ENCODE measurements around the gene TSPAN8. TPM values are rescaled to one million over a fixed set of nuclear protein-coding genes. Genes with fewer than 3 reads are reported as not detected.

TSPAN8 gene
- total and polyA plus RNA-seq, 10 of the 15 experiments (the other 5 are each of a cell fraction or from before 2014, with no cell fraction given), result 0.16 to 0.49 TPM; not detected in 8

DNA sequence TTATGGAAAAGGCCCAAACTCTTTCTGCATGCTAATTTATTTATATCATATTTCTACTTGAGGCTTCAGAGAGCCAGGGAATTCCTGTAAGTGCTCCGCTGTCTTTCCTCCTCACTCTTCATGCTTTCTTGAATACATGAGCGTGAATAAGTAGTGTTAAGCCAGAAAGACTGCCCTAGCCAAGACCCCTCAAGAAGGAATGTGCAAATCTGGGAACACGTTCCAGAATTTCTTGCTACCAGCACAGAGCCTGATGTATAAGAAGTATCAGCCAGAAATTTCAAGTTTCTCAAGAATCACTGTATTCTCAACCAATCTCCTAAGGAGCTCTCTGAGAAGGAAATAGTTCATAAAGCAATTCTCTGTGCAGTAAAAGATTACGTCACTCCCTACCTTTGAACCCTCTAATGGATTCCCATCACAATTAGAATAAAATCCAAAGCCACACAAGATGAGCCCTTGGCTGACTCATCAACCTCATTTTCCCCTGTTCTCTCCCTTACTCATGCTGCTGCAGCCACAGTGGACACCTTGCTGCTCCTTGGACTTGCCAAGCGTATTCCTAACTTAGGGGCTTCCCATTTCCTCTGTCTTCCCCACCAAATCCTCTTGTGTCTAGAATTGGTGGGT, 6.9 kb upstream of the TSPAN8 start:
- no peak for DNase-seq (ENCODE audit: low read depth, low spot score)
- RAD21 ChIA-PET (ENCODE audit: unreplicated experiment), result no interaction called here
- Histone ChIP-seq H3K9ac (ENCODE audit: control insufficient read depth, insufficient read depth, low read length) (no peak overlapping the region), H2AFZ (ENCODE audit: control insufficient read depth, low read depth, low read length) (no peak overlapping the region), H3K4me2 (ENCODE audit: control insufficient read depth, insufficient read depth) (no peak overlapping the region), H3K36me3 (ENCODE audit: control insufficient read depth in 2 of 2, insufficient read depth in 2 of 2, low read length in 1 of 2) (no peaks in the 10 kb centered on the region), H3K4me1 (ENCODE audit: control insufficient read depth, insufficient read depth, low read length) (no peaks in the 10 kb centered on the region), H4K20me1 (ENCODE audit: control insufficient read depth, insufficient read depth) (no peaks in the 10 kb centered on the region), H3K4me3 (no peak overlapping the region), H3K79me2 (ENCODE audit: control insufficient read depth, insufficient read depth, low read length) (no peaks in the 10 kb centered on the region), H3K27ac (ENCODE audit: control insufficient read depth, insufficient read depth) (no peak overlapping the region), H3K27me3 (replicated peaks in 1 of 2; ENCODE audit: control insufficient read depth in 2 of 2, insufficient read depth in 2 of 2, low read length in 1 of 2) (no peaks in the 10 kb centered on the region), H3K9me3 (replicated peaks; ENCODE audit: control insufficient read depth, insufficient read depth, low read length) (no peaks in the 10 kb centered on the region; the same call in 2 of the 3 replicates)
- CTCF ChIA-PET, result no interaction called here
- TF ChIP-seq KLF5 (IDR thresholded peaks at IDR 0.05; ENCODE audit: partially characterized antibody) (no peak), LARP7 (IDR thresholded peaks at IDR 0.05) (no peak), MYB (IDR thresholded peaks at IDR 0.05; ENCODE audit: borderline replicate concordance, low read depth, low read length) (no peak), NFYA (IDR thresholded peaks at IDR 0.05; ENCODE audit: borderline replicate concordance, low read depth, low read length) (no peak), RAD21 (IDR thresholded peaks at IDR 0.05; ENCODE audit: insufficient read depth, low read depth, low read length) (no peak), PAX5 (IDR thresholded peaks at IDR 0.05; ENCODE audit: borderline replicate concordance, low read depth, low read length) (no peak), SUZ12 (IDR thresholded peaks at IDR 0.05; ENCODE audit: unreplicated experiment) (no peak), BRCA1 (IDR thresholded peaks at IDR 0.05; ENCODE audit: low read depth, low read length) (no peak), RELA (IDR thresholded peaks at IDR 0.05; ENCODE audit: borderline replicate concordance, partially characterized antibody) (no peak), KAT2A (conservative IDR thresholded peaks at IDR 0.05; ENCODE audit: control insufficient read depth, low read depth, low read length) (no peak), ZBED1 (IDR thresholded peaks at IDR 0.05; ENCODE audit: borderline replicate concordance) (no peak), RB1 (IDR thresholded peaks at IDR 0.05; ENCODE audit: borderline replicate concordance) (no peak), FOS (IDR thresholded peaks at IDR 0.05; ENCODE audit: borderline replicate concordance, extremely low read depth, insufficient read length) (no peak)
- TF ChIP-seq, protein P1, sequence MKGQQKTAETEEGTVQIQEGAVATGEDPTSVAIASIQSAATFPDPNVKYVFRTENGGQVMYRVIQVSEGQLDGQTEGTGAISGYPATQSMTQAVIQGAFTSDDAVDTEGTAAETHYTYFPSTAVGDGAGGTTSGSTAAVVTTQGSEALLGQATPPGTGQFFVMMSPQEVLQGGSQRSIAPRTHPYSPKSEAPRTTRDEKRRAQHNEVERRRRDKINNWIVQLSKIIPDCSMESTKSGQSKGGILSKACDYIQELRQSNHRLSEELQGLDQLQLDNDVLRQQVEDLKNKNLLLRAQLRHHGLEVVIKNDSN (IDR thresholded peaks at IDR 0.05; ENCODE audit: borderline replicate concordance, extremely low read length, insufficient read depth, low read depth, low read length), result no peak
- TF ChIP-seq, protein P2, sequence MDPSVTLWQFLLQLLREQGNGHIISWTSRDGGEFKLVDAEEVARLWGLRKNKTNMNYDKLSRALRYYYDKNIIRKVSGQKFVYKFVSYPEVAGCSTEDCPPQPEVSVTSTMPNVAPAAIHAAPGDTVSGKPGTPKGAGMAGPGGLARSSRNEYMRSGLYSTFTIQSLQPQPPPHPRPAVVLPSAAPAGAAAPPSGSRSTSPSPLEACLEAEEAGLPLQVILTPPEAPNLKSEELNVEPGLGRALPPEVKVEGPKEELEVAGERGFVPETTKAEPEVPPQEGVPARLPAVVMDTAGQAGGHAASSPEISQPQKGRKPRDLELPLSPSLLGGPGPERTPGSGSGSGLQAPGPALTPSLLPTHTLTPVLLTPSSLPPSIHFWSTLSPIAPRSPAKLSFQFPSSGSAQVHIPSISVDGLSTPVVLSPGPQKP (IDR thresholded peaks at IDR 0.05; ENCODE audit: low read depth, low read length), result no peak
- no peak for ATAC-seq
- intact Hi-C loops (cut with micrococcal nuclease; ENCODE audit: unreplicated experiment) (no loop called here), in situ Hi-C loops (cut with MboI) (no loop called here)
- WGBS (ENCODE audit: insufficient coverage, insufficient replicate concordance, low lambda C conversion rate, missing lambda C conversion rate), result 27% methylated on average over 5 of the region's 5 CpGs
- POLR2A ChIA-PET, result no interaction called here
- no peak for FAIRE-seq
- SMC1A ChIA-PET (ENCODE audit: uncharacterized antibody, unreplicated experiment), result no interaction called here
- no TSS peak for BruUV-seq (replicated peaks)
